ENCODE measurements around the gene SASH1. TPM values are rescaled to one million over a fixed set of nuclear protein-coding genes. Genes with fewer than 3 reads are reported as not detected.

Gene SASH1
- total RNA-seq, 2 donors from 2014 or later = 14.9 to 16.4 TPM

DNA sequence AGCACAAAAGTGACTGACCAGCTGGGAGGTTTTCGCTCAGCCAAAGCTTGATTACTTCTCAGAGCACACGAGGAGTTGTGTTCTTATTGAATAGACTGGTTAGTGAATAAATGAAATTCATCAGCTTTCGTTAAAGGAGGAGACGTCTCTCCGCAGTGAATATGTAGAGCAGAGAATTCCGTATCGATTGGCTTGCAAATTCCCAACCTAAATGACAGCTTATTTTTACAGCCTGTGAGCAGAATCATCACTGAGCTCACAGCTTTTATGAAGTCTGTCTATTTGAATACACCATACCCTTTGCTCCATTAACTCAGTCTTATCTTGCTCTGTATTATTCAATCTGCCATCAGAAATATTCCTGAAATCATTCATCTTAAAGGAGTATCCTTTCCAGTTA, 192.7 kb downstream of the SASH1 start:
- Histone ChIP-seq H3K36me3 (no peaks in the 10 kb centered on the region), H3K27ac (no peak overlapping the region), H3K4me1 (no peaks in the 10 kb centered on the region), H3K9me3 (no peaks in the 10 kb centered on the region), H3K9ac (ENCODE audit: low read depth in 2 of 2, low read length in 2 of 2) (no peak overlapping the region), H3K4me3 (no peak overlapping the region), H3K27me3 (no peaks in the 10 kb centered on the region)
- no peak for DNase-seq
- TF ChIP-seq, protein P1, sequence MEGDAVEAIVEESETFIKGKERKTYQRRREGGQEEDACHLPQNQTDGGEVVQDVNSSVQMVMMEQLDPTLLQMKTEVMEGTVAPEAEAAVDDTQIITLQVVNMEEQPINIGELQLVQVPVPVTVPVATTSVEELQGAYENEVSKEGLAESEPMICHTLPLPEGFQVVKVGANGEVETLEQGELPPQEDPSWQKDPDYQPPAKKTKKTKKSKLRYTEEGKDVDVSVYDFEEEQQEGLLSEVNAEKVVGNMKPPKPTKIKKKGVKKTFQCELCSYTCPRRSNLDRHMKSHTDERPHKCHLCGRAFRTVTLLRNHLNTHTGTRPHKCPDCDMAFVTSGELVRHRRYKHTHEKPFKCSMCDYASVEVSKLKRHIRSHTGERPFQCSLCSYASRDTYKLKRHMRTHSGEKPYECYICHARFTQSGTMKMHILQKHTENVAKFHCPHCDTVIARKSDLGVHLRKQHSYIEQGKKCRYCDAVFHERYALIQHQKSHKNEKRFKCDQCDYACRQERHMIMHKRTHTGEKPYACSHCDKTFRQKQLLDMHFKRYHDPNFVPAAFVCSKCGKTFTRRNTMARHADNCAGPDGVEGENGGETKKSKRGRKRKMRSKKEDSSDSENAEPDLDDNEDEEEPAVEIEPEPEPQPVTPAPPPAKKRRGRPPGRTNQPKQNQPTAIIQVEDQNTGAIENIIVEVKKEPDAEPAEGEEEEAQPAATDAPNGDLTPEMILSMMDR (IDR thresholded peaks at IDR 0.05) = no peak
- intact Hi-C loops (cut with DNase I) = no loop called here

GRCh38 chr6:148535976-148536375, 193.3 kb downstream of the SASH1 start:
- Histone ChIP-seq H3K9me3 (no peaks in the 10 kb centered on the region), H3K27me3 (no peaks in the 10 kb centered on the region), H3K27ac (no peak overlapping the region), H3K4me3 (no peak overlapping the region), H3K9ac (ENCODE audit: low read depth in 2 of 2, low read length in 2 of 2) (no peak overlapping the region), H3K36me3 (no peaks in the 10 kb centered on the region), H3K4me1 (no peaks in the 10 kb centered on the region)
- TF ChIP-seq, protein P1 (IDR thresholded peaks at IDR 0.05) = no peak
- intact Hi-C loops (cut with DNase I) = no loop called here
- no peak for DNase-seq

DNA sequence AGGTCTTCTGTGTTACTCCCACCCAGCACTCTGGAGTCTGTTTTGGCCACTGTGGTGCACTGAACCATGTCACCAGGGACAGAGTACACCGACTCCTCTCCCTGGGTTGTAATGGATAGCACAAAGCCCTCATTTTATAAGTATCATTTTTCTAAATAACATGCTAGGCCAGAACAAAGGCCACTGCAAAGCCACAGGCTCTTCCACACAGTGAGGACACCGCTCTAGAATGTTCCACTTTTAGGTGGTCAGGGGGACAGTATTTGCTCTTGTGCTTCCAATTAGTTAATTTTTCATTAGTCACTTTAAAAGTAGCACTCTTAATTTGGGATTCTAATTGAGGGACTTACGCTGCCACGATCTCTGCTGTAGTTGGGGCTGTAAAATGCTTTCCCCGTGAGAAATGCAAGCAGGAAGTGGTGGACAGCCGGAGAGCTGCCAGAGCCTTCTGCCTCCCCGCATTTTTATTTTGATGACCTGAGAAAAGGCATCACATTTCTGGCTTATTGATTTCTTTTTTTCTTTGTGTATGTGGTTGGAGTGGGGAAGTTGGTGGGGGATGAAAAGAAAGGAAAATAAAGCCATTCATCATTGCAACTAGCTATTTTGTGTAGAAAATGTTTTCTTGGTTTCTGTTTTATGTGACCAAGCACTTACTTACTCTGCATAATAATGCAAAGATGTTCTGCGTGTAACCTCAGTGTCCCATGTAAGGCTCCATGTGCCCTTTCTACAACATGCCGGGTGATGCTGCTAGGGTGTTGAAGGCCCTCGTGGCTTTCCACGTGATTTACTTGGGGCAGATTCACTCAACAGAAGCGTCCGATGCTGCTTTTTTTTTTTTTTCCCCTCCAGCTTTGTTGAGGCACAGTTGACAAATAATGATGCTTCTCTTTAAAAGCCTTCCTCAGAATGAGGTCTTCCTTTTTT, 195.9 kb downstream of the SASH1 start:
- TF ChIP-seq, protein P1 (IDR thresholded peaks at IDR 0.05) = no peak
- Histone ChIP-seq H3K27me3 (no peaks in the 10 kb centered on the region), H3K4me3 (no peak overlapping the region), H3K9ac (ENCODE audit: low read depth in 2 of 2, low read length in 2 of 2) (no peak overlapping the region), H3K36me3 (no peaks in the 10 kb centered on the region), H3K27ac (no peak overlapping the region), H3K9me3 (no peaks in the 10 kb centered on the region), H3K4me1 (no peaks in the 10 kb centered on the region)
- no peak for DNase-seq
- intact Hi-C loops (cut with DNase I) = no loop called here

- Histone ChIP-seq H3K27ac (no peak overlapping the region), H3K9me3 (no peaks in the 10 kb centered on the region), H3K36me3 (no peaks in the 10 kb centered on the region), H3K9ac (ENCODE audit: low read depth in 2 of 2, low read length in 2 of 2) (no peak overlapping the region), H3K4me3 (no peak overlapping the region), H3K27me3 (no peaks in the 10 kb centered on the region), H3K4me1 (no peaks in the 10 kb centered on the region)
- TF ChIP-seq, protein P1 (IDR thresholded peaks at IDR 0.05) = no peak
- DNase-seq = no peak
- intact Hi-C loops (cut with DNase I) = no loop called here
These were observed 200.9 kb downstream of the SASH1 start for GRCh38 chr6:148543540-148543939.

GRCh38 chr6:148544421-148544820, 201.8 kb downstream of the SASH1 start:
- no peak for DNase-seq
- intact Hi-C loops (cut with DNase I) = no loop called here
- no peaks in the 10 kb centered on the region for H3K36me3 ChIP-seq

More at GRCh38 chr6:148544421-148544820, 201.8 kb downstream of the SASH1 start:
- Histone ChIP-seq H3K27me3 (no peaks in the 10 kb centered on the region), H3K9ac (ENCODE audit: low read depth in 2 of 2, low read length in 2 of 2) (no peak overlapping the region), H3K4me1 (no peaks in the 10 kb centered on the region), H3K27ac (no peak overlapping the region), H3K9me3 (no peaks in the 10 kb centered on the region), H3K4me3 (no peak overlapping the region)
- TF ChIP-seq, protein P1 (IDR thresholded peaks at IDR 0.05) = no peak
